HG03139 (cell line): ENCODE data around the gene WASF2.
"Not testable (repeated sequence)": the region's sequence is repeated elsewhere in the genome, so short reads cannot be mapped to it uniquely, and the experiment has no call there.

Source experiments
- ATAC-seq: cut with Tn5 transposase; IDR thresholded peaks from one replicate; pipeline ENCODE4 v1.9.1; 2021; ENCODE audit not compliant: unreplicated experiment

The WASF2 gene

DNA sequence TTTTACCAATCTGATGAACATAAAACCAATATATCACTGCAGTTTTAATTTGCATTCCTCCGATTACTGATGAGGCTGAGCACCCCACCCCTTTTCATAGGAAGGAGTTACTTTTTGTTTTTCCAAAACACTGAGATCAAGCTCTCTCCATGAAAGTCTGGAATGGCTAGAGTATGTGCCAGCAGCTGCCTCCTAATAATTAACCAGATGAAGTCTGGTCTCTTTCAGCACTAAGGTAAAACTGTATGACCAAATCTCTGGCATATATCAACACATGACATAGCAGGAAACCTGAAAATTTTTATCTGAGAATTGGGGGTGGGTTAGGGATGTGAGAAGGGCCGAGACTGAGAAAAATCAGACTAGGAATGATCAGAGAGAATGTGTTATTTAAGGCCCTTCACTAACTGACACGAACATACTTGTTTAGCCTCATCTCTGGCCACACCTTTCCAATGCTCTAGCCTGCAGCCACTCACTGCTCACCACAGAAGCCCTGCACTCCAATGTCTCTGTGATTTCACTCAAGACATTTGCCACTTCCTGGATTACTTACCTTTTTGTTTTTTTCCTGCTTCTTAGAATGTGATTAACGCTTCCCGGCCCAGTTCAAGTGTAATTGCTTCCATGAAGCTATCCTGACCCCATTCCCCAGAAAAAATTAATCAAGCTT lies 34.7 kb downstream of the WASF2 start:
- ATAC-seq: no peak

DNA sequence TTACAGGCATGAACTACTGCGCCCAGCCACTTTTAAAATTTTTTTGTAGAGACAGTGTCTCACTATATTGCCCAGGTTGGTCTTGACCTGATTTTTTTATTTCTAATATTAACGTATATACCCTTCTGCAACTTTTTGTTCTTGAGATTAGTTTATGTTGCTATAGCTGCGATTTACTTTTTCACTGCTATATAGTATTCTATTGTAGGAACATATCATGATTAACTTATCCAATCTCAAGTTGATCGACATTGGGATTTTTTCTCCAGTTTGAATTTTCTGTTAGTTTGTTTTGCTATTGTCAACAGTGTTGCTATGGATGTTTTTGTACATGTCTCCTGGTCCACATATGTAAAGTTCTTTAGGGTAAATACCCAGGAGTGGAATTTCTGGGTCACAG lies 35.4 kb downstream of the WASF2 start:
- ATAC-seq: no peak

DNA sequence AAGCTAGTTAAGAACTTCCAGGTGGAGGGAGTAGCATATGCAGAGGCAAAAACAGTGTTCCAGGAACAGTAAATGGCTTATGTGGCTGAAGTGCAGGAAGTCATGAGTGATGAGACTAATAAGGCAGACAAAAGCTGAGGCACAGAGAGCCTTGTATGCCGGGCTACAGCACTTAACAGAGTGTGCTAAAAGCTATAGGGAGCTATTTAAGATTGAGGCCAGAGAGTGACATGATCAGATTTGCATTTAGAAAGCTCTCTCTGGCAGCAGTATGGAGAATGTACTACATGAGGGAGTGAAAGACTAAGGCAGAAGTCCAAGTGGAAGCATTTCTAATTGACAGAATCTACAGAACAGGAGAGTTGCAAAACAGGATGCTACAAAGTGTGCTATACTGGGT lies 38.6 kb downstream of the WASF2 start:
- ATAC-seq: no peak

DNA sequence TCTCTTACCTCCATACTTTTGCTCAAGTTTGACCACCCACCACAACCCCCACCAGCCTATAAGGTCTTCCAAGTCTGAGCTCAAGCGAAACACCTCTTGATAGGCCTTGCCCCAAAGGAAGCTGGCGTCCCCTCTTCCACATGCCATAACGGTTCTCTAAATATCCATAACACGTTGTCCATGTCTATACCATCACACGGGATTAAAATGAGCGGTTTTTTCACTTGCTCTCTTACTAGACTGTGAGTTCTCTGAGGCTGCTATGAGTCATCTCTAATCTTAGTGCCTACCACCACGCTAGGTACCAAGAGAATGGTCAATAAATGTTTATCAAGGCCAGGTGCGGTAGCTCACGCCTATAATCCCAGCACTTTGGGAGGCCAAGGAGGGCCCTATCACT lies 41.0 kb downstream of the WASF2 start:
- ATAC-seq: no peak

DNA sequence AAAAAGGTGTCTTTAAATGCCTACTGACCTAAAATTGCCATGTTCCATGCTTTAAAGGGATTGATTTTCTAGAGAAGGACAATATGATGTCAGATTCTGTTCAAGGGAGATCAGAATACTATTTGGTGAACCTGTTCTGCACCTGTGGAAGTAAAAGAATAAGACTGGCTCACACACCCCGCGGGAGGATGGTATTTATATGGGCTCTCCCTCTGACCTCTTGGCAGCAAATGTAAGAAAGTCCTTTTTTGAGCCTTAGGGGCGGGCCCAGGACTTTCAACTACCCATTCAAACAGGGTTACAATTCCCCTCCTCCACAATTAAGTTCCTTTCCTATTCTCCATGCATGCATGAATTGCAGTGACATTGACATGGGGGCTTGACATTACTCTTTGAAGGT lies 42.1 kb downstream of the WASF2 start:
- no peak for ATAC-seq

DNA sequence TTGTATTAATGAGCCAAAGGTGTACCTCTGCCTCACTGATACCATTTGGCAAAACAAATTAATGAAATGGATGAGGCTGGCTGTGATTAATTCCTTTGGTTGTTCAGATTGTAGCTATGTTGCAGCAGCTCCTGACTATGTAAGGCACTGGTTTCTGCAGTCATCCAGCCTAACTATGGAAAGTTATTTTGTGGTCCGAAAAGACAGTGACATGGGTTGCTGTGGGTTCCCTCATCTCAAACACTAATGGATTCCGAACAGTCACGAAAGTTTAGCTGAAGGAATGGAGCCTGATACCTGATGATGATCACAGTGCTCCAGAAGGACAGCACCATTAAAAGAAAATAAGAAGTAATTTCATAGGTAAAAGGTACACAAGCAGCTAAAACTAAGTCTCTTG lies 42.6 kb downstream of the WASF2 start:
- ATAC-seq: no peak

DNA sequence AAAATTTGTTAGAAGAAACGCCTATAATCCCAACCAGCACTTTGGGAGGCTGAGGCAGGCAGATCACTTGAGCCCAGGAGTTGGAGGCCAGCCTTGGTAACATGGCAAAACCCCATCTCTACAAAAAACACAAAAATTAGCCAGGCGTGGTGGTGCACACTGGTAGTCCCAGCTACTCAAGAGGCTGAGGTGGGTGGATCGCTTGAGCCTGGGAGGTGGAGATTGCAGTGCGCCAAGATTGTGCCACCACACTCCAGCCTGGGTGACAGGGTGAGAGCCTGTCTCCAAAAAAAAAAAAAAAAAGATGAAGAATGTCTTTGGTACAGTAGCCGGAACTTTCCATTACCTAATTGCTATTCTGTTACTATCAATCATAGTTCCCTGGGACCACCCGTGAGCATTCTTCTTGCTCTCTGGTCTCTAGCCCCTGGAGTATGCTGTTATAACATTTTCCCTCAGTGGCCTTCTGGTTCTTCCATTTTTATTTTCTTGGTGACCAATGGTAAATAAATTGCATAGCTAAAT lies 43.4 kb downstream of the WASF2 start:
- ATAC-seq: no peak

DNA sequence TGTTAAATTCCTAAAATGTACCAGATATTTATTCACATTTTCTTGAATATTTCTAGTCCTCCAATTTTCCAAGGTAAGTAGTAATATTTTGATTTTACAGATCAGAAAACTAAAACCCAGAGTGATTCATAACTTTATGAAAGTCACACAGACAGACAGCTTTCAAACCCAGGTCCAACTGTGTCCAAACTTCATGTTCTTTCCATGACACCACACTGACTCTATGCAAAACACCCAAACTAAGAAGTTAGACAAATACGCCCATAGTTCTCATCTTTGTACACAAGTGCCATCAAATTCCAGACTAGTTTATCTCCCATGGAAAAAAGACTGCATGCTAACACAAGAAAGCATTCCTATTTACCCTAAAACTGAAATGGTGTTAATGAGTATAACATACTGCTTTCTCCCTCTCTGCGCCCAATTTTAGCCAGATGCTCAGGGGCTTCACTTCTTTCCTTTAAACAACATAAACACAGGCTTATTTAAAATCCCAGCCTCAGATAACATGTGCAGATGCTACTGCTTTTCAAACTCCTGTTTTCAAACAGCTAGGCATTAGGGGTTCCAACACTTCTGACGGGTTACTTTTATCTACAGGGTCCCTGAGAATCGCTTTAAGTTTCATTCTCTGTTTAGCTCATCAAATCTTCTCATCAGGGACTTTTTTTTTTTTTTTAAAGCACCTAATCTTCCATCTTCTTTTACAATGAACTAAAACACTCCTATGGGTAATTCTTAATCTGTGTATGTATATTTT lies 44.6 kb downstream of the WASF2 start:
- ATAC-seq: no peak

DNA sequence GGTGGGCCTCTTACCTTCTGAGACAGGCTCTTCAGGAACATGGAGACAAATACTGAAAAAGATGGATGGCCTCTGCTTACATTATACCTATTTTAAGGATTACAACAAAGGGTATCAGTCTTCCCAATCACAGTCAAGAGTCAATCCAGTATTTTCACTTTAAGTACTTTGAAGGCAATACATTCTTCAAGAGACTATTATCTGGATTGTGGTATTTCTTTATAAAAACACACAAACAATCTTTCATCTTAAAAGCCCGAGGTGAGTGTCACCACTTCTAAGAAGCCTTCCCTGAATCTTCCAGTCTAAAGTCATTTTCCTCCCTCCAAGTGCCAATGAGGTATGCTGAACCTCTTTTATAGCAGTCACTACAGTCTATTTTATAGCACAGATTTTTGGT lies 45.3 kb downstream of the WASF2 start:
- no peak for ATAC-seq

DNA sequence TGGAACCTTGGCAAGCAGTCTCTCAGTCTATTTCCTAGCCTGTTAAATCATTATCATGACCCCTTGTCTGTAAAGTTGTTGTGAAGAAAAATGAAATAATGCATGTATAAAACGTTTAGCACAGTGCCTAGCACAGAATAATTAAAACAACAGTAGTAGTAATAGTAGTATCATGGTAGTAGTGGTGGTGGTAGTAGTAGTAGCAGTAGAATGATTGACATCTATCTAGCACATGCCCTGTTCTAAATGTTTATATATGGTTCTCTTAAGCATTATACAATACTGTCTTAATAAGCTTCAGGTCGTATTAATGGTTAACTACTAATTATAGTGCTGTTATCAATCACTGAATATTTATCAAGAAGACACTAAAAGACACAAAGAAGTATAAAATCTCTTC lies 50.8 kb downstream of the WASF2 start:
- ATAC-seq: no peak

DNA sequence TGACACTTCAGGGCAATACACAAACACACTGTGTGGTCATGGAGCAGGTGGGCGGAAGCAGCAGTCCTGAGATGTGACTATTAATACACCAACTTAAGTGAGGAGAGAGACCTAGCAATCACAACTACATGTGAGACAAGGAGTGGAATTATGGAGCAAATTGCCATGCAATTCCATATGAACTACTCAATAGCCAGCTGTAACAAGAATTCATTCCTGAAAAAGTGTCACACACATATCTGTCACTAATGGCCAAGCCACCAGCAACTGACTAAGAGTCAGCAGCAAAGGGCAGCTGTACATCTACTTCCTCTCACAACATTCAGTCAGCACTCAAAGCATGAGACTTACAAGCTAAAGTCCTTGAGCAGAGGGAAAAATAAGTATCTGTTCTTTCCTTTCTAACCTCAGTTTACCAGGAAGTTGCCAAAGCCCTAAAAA lies 51.3 kb downstream of the WASF2 start:
- no peak for ATAC-seq

DNA sequence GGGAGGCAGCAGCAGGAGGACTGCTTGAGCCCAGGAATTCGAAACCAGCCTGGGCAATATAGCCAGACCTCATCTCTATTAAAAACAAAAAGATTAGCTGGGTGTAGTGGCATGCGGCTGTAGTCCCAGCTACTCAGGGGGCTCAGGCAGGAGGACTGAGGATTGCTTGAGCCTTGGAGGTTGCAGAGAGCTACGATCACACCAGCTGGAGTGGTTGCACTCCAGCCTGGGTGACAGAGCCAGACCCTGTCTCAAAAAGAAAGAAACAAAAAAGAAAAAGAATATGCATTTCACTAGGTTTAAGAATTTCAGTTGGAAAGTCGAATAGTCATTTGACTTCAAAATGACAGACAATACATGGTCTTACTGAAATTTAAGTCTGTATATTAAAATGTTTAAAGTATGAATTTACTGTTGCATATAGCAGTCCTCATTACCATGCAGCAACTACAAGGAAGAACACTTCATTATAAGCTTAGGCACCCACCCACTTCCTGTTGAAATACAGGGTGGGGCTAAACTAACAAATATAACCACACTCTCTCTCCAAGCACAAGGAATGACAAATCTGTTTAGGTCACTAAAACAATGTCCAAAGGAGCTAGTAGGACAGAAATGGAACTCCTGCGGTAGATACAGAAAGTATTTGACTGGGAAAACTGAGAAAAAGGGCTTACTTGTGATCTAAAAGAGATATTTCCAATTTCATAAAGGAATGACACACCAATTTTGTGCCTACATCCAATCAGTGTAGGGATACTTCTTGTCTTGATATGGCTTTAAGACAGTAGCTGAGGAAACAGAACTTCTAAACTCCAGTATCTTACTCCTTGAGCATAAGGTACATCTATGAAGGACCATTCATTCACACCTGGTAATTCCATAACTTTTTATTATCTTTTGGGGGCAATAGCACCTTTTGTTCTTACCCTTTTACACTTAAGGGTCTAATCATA lies 53.5 kb downstream of the WASF2 start:
- no peak for ATAC-seq

DNA sequence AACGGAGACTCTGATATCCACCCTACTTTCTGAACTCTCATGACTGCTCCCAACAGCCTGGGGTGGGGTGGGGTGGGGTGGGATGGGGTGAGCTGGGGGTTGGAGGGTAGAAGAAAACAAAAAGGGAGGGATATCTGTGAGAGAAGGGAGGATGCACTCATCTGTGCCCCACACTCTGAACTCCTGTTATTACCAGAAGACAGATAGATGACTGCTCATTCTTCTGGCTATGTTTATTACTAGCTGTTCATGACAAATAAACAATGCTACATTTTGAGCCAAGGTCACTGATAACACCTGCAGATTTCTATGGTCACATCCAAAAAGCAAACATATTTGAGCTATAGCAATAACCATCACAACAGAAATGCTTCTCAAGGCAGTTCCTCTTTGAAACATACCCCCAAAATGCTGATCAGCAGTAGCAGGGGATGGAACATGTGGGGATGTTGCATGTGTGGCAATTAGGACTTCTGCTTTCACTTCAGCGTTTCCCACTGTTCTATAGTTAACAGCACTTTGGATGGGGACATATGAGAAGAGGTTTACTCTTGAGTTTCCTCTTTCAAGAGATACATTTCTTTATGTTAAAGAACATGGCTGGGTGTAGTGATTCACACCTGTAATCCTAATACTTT lies 54.3 kb downstream of the WASF2 start:
- ATAC-seq: no peak

DNA sequence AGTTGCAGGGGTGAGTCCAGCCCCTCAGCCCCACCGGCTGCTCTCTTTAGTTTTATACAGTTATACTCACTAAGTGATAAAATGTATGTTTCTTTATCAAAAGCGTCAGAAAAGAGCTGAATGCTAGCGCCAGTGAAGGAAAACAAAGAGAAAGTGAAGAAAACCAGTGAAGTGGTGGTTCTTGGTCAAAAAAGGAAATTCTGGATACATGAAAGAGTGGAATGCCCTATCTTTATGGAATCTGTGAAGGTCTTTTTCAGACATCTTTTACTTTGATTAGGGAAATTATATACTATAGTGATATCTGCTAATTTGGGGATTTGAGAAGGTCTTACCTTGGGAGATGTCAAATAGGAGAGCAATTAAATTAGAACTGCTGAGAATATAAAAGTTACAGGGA lies 56.3 kb downstream of the WASF2 start:
- ATAC-seq: no peak

DNA sequence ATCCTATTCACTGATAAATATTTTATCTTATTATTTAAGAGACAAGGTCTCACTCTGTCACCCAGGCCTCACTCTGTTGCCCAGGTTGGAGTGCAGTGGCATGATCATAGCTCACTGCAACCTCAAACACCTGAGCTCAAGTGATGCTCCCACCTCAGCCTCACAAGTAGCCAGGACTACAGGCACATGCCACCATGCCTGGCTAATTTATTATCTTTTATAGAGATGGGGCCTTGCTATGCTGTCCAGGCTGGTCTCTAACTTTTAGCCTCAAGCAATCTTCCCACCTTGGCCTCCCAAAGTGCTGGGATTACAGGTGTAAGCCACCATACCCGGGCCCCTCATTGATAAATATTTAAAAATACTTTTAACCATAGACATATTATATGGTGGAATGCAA lies 57.2 kb downstream of the WASF2 start:
- ATAC-seq: not testable (repeated sequence)

DNA sequence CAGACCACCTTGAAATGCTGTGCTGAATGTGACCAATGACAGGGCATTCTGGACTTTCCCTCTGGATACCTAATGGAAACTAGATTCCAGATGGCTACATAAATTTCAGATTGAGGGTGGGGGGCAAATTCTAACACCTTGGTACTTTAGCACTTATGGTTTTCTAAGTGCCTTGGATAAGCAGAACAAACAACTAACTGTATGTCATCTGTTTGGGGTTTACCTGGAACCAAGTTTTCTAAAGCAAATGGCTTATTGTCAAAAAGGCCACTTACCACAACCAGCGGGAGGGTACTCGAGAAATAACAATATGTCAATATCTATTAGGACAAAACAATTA lies 58.4 kb downstream of the WASF2 start:
- no peak for ATAC-seq

DNA sequence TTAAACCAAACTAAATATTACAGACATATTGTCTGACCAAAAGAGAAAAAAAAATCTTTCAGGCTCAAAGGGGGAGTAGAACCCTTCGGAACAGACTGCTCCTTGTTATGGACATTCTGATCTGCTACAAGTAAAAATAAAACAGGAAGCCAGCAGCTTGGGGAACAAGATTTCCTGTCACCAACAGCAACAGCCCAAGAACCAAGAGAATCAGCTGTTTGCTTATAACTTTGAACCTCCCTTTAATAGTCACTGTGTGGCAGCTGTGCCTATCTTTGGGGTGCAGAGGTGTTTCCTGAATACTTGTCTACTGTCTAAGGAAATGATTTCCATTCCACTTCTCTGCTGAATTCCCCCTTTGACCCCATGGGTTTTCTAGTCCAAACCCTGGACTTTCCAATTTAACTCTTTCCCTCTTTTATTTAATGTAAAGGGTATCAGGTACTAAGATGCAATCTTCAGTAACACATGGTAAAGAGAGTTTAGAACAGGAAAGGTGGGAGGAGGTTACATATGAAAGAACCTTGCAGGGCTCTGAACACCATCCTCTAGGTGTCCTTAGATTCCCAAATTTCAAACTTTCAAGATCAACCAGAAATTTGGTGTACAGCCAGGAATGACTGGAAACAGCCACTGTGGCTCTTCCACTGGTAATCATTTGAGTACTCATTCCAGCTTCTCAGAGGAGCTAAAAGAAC lies 58.9 kb downstream of the WASF2 start:
- ATAC-seq: no peak

DNA sequence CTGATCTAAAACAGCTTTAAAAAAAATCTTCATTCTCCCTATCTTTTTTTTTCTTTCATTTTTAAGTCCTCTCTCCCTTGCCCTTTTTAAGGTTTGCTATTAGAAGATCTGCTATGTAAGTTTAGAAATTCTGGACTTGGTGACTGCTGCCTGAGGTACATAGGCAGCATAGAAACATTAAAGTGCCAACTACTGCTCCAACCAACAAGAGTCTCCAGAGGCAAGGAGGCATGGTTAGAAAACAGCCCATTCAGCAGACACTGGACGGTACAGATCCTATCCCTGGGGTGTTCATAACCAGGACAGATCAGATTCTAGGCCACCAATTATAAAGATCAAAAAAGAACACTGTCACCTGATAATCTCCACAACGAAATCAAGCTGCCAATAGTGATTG lies 60.9 kb downstream of the WASF2 start:
- no peak for ATAC-seq

DNA sequence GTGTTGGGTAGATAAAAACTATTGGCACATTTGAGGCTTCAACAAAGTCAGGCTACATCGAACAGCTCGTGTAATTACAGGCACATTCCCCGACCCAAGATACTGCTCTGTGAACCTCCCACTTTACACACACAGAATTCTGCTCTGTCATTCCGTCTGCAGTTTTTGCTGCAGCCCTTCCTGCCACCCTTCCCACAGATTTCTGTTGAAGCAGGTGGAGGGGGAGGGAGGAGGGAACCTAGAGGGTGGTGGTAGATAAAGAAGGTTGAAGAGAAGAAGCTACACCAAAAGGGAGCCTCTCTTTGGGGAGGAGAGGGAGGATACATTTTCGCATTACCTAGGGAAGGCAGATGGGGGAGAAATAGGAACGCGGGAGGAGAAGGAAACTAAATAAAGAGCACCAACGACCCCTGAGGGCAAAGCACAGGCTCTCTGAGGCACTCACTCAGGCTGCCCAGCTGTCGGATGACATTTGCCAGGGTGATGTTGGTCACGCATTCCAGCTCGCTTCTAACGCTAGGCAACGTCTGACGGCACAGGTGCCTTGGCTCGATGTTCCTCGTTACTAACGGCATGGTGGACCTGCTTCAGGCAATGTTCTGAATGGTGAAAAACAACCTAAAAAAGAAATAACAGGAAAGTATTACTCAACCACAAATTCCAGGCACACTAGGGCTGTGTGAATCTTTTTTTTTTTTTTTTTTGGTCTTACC lies 61.5 kb downstream of the WASF2 start:
- no peak for ATAC-seq

DNA sequence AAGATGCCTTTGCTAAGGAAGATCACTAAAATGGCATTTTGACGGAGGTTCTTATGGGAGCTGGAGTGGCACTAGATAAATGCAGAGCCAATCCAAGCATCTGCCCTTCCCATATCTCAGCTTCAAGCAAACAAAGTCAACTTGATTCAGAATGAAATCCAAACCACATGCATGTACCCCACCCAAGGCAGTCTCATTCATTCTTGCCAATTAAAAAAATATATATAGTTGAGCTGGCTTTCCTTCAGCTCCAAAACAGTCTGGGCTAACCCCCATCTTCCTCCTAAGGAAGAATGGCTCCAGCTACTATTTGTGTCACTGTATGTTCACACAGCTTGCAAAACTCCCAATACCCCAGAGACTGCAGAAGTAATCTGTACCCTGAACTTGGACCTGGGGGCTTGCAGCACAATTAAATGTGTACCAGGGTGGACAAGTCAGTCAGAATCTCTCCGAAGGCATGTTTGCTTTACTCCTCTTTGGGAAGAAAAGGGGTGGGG lies 62.1 kb downstream of the WASF2 start:
- no peak for ATAC-seq
